Activated CD4-positive, alpha-beta T cell treated with anti-CD3 and anti-CD28 coated beads, Interleukin-2, amount 10 ng/mL, durations not matched to agents 24 days and 14 days (primary cell): ENCODE results near the gene ROBO2. TPM values are rescaled to one million over a fixed set of nuclear protein-coding genes. Genes with fewer than 3 reads are reported as not detected.

ENCODE experiments used
- DNase-seq: peaks from one replicate; pipeline ENCODE4 v3.0.0; 2022
- H3K27ac Mint-ChIP-seq: one replicate; pipeline ENCODE4 v1.8.0; 2022; ENCODE audit warnings: mild to moderate bottlenecking, mixed read lengths
- H3K27me3 Mint-ChIP-seq: one replicate; pipeline ENCODE4 v1.8.0; 2022; ENCODE audit warnings: mixed read lengths
- H3K36me3 Mint-ChIP-seq: one replicate; pipeline ENCODE4 v1.8.0; 2022; ENCODE audit warnings: low read depth, mild to moderate bottlenecking, mixed read lengths
- H3K4me1 Mint-ChIP-seq: one replicate; pipeline ENCODE4 v1.8.0; 2021; ENCODE audit warnings: mixed read lengths
- H3K4me3 Mint-ChIP-seq: one replicate; pipeline ENCODE4 v1.8.0; 2022; ENCODE audit warnings: mild to moderate bottlenecking, moderate library complexity, mixed read lengths
- H3K9me3 Mint-ChIP-seq: one replicate; pipeline ENCODE4 v1.8.0; 2021; ENCODE audit warnings: mixed read lengths
- intact Hi-C: fragments of 100-400 bp; cut with micrococcal nuclease; formaldehyde crosslinking; loops from one replicate; pipeline ENCODE4 v1.15.1; 2023
- total RNA-seq: library from RNA; stranded (reverse); gene quantifications from 2 replicates; pipeline ENCODE4 v1.2.3, GENCODE V29; 2022

The ROBO2 gene
- total RNA-seq, 1 donor from 2014 or later, result not detected

DNA sequence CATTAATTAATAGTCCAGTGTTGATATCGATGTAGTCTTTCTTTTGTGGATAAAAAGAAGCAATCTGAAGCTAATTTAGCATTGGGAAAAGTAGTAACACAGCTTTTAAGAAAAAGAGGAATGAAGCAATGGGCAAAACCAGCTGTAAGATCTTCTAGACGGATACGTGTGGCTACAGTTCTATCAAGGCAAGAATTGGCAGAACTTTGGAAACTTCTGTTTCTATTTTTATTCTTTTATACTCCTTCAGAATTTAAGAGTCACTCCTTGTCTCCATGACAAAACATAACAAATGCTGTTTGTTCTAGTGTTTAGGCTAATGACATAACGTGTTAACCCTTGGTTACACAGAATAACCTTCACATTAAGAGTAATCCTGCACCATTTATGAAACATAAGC is 289.2 kb downstream of the ROBO2 start:
- no peaks in the 10 kb centered on the region for H3K9me3 Mint-ChIP-seq
- H3K4me3 Mint-ChIP-seq, result no peak overlapping the region
- intact Hi-C loops, result no loop called here
- H3K27ac Mint-ChIP-seq, result no peak overlapping the region
- no peak for DNase-seq
- no peaks in the 10 kb centered on the region for H3K36me3 Mint-ChIP-seq
- H3K4me1 Mint-ChIP-seq, result no peaks in the 10 kb centered on the region
- H3K27me3 Mint-ChIP-seq, result no peaks in the 10 kb centered on the region

DNA sequence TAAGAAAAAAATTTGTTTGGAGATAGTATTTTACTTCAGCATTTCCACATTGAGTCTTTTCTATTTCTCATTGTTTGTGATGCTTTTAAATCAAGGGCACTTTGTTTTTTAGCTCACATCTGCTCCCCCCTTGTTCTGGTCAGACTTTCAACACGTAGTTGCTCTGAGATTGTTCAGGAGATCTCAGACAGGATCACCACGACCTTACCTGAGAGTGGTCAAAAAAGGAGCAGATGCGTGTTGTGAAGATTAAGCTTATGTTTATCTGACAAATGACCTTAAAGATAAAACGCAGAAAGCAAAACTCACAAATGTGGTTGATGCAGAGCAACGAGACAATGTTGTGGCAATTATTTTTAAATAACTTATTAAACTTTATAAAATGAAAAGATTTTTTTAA is 298.3 kb downstream of the ROBO2 start:
- Mint-ChIP-seq H3K27me3 (no peaks in the 10 kb centered on the region), H3K4me3 (no peak overlapping the region), H3K36me3 (no peaks in the 10 kb centered on the region), H3K4me1 (no peaks in the 10 kb centered on the region), H3K27ac (no peak overlapping the region), H3K9me3 (no peaks in the 10 kb centered on the region)
- no peak for DNase-seq
- intact Hi-C loops, result no loop called here

DNA sequence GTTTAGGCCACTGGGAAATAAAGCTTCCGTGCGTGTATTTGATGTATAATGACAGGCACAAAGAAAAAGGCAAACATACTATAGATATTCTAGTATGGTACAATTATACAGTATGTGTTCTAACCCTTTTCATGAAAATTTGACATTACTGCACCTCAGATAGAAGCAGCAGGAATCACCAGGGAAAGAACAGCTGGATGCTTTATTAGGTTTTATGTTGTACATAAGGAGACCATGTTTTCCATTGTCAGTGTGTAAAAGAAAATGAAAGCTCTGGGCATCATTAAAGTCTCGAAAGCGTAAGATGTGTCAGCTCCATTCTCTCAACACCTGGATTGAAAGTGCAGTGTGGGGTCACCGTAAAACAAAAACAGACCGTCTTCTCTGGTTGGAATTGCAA is 302.1 kb downstream of the ROBO2 start:
- no peak for DNase-seq
- no peaks in the 10 kb centered on the region for H3K36me3 Mint-ChIP-seq
- no peak overlapping the region for H3K4me3 Mint-ChIP-seq
- no peaks in the 10 kb centered on the region for H3K4me1 Mint-ChIP-seq
- H3K9me3 Mint-ChIP-seq, result no peaks in the 10 kb centered on the region
- H3K27me3 Mint-ChIP-seq, result no peaks in the 10 kb centered on the region
- H3K27ac Mint-ChIP-seq, result no peak overlapping the region
- intact Hi-C loops, result no loop called here

DNA sequence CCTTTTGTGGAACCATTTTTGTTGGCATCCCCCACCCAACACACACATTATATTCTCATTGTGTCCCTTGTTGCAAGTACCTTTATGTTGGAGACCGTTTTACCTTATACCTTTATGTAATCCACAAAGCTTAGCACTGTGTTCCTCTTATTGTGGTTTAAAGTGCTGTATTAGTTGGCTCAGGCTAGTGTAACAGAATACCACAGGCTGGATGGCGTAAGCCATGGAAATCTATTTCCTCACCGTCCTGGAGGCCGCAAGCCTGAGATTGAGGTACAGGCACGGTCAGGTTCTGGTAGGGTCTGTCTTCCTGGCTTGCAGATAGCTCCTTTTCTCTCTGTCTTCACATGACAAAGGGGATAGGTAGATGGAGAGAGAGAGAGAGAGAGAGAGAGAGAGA is 302.8 kb downstream of the ROBO2 start:
- H3K9me3 Mint-ChIP-seq, result no peaks in the 10 kb centered on the region
- intact Hi-C loops, result no loop called here
- H3K4me3 Mint-ChIP-seq, result no peak overlapping the region
- H3K27me3 Mint-ChIP-seq, result no peaks in the 10 kb centered on the region
- H3K4me1 Mint-ChIP-seq, result no peaks in the 10 kb centered on the region
- H3K36me3 Mint-ChIP-seq, result no peaks in the 10 kb centered on the region
- no peak overlapping the region for H3K27ac Mint-ChIP-seq
- DNase-seq, result no peak

DNA sequence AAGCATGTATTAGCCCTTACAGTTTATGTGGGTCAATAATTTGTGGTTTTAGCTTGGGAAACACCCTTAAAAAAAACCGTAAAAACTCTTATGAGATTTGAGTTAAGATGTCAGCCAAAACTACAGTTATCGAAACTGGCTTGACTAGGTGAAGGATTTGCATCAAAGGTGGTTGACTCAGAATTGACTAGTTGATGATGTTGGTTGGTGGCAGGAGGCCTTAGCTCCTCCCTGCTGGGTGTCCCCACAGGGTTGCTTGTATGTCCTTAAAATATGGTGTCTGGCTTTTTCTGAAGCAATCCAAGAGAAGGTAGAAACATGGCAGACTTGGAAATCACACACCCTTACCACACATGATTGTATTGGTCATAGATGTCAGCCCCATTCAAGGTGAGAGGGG is 305.1 kb downstream of the ROBO2 start:
- H3K4me1 Mint-ChIP-seq, result no peaks in the 10 kb centered on the region
- H3K9me3 Mint-ChIP-seq, result no peaks in the 10 kb centered on the region
- H3K27me3 Mint-ChIP-seq, result no peaks in the 10 kb centered on the region
- no peak overlapping the region for H3K4me3 Mint-ChIP-seq
- intact Hi-C loops, result no loop called here
- no peaks in the 10 kb centered on the region for H3K36me3 Mint-ChIP-seq
- no peak for DNase-seq
- no peak overlapping the region for H3K27ac Mint-ChIP-seq

DNA sequence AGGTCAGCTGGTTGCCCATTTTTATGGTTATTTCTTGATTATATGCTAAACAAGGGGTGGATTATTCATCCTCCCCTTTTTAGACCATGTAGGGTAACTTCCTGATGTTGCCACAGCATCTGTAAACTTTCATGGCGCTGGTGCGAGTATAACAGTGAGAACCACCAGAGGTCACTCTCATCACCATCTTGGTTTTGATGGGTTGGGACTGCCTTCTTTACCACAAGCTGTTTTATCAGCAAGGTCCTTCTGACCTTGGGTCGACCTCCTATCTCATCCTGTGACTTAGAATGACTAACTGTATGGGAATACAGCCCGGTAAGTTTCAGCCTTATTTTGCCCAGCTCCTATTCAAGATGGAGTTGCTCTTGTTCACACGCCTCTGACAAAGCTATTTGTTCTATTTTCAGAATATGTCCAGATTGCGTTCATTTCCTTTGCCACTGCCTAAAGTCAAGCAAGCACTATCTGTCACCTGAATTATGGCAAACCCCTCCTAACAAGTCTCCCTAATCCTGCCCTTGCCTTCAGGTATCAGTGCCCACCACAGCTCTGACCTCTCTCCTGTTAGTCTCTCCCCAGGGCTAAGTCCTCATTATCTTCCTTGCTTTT is 308.5 kb downstream of the ROBO2 start:
- H3K27me3 Mint-ChIP-seq, result no peaks in the 10 kb centered on the region
- no peaks in the 10 kb centered on the region for H3K36me3 Mint-ChIP-seq
- H3K4me3 Mint-ChIP-seq, result no peak overlapping the region
- intact Hi-C loops, result no loop called here
- no peak overlapping the region for H3K27ac Mint-ChIP-seq
- no peak for DNase-seq
- no peaks in the 10 kb centered on the region for H3K4me1 Mint-ChIP-seq
- no peaks in the 10 kb centered on the region for H3K9me3 Mint-ChIP-seq

DNA sequence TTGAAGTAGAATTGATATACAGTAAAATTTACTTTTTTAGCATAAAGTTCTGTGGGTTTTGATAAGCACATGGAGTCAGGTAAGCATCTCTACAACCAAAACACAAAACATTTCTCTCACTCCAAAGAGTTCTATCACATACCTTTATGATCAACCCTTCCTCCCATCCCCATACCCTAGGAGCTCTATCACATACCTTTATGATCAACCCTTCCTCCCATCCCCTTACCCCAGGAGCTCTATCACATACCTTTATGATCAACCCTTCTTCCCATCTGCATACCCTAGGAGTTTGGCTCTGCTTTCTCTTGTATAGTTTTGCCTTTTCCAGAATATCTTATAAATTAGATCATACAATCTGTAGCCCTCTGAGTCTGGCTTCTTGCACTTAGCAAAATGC is 315.1 kb downstream of the ROBO2 start:
- intact Hi-C loops, result no loop called here
- peaks cover 9% of the 10 kb centered on the region for H3K9me3 Mint-ChIP-seq
- no peaks in the 10 kb centered on the region for H3K27me3 Mint-ChIP-seq
- no peak for DNase-seq
- no peaks in the 10 kb centered on the region for H3K36me3 Mint-ChIP-seq
- H3K27ac Mint-ChIP-seq, result no peak overlapping the region
- no peaks in the 10 kb centered on the region for H3K4me1 Mint-ChIP-seq
- no peak overlapping the region for H3K4me3 Mint-ChIP-seq

DNA sequence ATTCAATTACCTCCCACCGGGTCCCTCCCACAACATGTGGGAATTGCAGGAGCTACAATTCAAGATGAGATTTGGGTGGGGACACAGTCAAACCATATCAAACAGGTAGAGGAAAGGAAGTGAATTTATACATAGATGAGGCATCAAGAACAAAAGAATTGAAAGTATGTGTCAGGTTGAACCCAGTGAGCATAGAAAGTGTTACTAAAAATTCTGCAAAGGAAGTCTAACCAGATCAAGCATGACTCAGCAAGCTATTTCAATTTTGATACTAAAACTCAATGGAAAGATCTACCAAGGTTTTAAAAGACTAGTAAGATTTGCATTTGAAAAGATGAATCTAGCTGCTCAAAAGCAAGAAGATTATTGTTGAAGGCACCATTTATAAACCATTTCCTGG is 323.0 kb downstream of the ROBO2 start:
- no peaks in the 10 kb centered on the region for H3K27me3 Mint-ChIP-seq
- no peak overlapping the region for H3K27ac Mint-ChIP-seq
- no peak for DNase-seq
- peaks cover 9% of the 10 kb centered on the region for H3K9me3 Mint-ChIP-seq
- no peak overlapping the region for H3K4me3 Mint-ChIP-seq
- H3K36me3 Mint-ChIP-seq, result no peaks in the 10 kb centered on the region
- no peaks in the 10 kb centered on the region for H3K4me1 Mint-ChIP-seq
- intact Hi-C loops, result no loop called here

DNA sequence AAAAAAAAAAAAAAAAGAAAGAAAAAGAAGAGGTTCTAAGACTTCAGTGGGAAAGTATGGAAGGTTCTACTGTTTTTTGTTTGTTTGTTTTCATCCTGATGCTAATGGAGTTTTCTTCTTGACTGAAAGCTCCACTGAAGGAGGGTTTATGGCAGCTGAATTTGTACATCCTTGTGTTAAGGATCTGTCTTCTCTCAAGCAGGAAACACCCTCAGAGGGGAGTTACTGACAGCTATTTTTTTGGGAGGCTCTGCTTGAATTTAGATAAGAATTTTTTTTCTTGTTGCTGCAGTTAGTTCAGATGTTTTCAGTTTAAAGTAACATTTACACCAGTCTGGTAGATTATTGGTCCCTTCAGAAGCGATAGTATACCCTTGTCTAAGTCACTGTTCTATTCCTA is 325.3 kb downstream of the ROBO2 start:
- H3K27me3 Mint-ChIP-seq, result no peaks in the 10 kb centered on the region

DNA sequence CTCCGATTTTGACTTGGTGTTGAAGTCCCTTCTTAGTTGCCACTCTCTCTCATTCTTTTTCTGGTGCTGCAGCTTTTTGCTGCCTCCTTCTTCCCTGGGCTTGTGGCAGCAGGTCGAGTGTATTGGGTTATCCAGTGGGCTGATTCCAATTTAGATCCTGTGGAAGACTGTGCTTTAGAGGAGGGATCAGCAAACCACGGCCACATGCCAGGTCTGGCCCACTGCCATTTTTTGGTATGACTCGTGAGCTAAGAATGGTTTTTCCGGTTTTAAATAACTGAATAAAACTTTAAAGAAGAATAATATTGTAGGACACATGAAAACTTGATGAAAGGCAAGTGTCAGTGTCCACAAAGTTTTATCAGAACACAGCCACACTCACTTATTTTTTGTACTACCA is 330.5 kb downstream of the ROBO2 start:
- Mint-ChIP-seq H3K9me3 (peaks cover 7% of the 10 kb centered on the region), H3K27ac (no peak overlapping the region), H3K4me3 (no peak overlapping the region), H3K36me3 (no peaks in the 10 kb centered on the region), H3K27me3 (no peaks in the 10 kb centered on the region), H3K4me1 (no peaks in the 10 kb centered on the region)
- intact Hi-C loops, result no loop called here
- DNase-seq, result no peak

More for the DNA sequence above, 325.3 kb downstream of the ROBO2 start:
- intact Hi-C loops, result no loop called here
- H3K27ac Mint-ChIP-seq, result no peak overlapping the region
- H3K4me1 Mint-ChIP-seq, result no peaks in the 10 kb centered on the region
- DNase-seq, result no peak
- H3K4me3 Mint-ChIP-seq, result no peak overlapping the region
- H3K36me3 Mint-ChIP-seq, result no peaks in the 10 kb centered on the region
- H3K9me3 Mint-ChIP-seq, result peaks cover 7% of the 10 kb centered on the region

DNA sequence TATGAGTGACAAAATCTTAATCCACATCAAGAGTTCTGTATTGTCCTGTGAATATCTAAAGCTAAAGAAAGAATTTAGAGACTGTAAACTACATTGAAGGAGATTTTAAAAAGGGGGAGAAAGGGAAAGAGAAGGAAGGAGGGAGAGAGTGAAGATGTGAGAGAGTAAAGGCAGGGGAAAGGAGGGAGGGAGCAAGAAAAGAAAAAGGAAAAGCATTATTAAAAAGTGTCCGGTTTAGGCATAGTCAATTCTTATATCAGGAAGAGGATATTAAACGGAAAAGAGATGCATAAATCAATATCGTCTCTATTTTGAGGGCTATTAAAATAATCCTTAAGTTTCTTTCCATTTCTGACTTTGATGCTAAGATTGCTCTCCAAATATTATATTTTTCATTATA is 332.1 kb downstream of the ROBO2 start:
- H3K36me3 Mint-ChIP-seq, result no peaks in the 10 kb centered on the region
- no peaks in the 10 kb centered on the region for H3K27me3 Mint-ChIP-seq
- H3K9me3 Mint-ChIP-seq, result peaks cover 7% of the 10 kb centered on the region
- no peak overlapping the region for H3K27ac Mint-ChIP-seq
- H3K4me1 Mint-ChIP-seq, result no peaks in the 10 kb centered on the region
- intact Hi-C loops, result no loop called here
- H3K4me3 Mint-ChIP-seq, result no peak overlapping the region
- DNase-seq, result no peak

DNA sequence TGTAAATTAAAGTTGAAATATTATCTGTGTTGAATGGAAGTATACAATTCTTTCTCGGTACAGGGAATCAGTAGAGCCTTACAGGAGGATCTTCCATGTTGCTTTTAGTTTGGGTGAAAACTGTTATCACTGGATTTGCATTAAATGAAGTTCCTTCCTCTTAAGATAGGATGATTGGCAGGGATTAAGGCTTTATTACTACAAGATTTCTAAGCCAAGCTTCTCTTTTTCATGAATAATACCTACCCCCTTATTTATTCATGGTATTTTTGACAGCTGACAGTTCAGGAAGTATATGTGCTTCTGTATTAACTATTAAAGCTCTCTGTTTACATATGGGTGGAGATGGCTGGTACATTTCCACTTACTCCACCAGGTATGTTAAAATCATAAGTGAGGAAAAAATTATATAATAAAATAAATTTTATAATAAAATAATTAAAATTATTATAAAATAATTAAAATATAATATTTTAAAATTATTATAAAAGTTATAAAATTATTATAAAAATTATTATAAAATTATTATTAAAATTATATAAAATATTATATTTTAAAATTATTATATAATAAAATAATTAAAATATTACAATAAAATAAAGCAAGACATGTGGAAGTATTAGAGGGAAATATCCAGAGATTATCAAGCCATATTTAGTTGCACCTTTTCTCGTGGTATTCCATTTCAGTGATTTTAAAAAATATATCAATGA is 332.9 kb downstream of the ROBO2 start:
- intact Hi-C loops, result no loop called here
- H3K4me1 Mint-ChIP-seq, result no peaks in the 10 kb centered on the region
- H3K36me3 Mint-ChIP-seq, result no peaks in the 10 kb centered on the region
- H3K9me3 Mint-ChIP-seq, result peaks cover 7% of the 10 kb centered on the region
- H3K4me3 Mint-ChIP-seq, result no peak overlapping the region
- no peak for DNase-seq
- no peaks in the 10 kb centered on the region for H3K27me3 Mint-ChIP-seq
- H3K27ac Mint-ChIP-seq, result no peak overlapping the region

DNA sequence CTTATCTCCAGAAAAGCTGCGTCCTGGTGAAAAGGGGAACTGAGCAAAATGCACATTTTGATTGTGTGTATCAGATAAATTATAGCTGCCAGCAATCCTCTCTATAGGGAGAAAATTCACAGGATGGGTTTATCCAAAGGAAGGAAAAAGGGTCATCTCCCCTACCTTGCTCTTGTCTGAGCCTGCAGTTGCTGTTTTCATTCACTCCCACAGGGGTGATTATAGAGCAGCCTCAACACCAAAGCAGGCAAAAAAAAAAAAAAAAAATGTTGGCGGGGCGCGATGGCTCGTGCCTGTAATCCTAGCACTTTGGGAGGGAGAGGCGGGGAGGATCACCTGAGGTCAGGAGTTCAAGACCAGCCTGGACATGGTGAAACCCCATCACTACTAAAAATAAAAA is 333.7 kb downstream of the ROBO2 start:
- intact Hi-C loops, result no loop called here
- no peaks in the 10 kb centered on the region for H3K4me1 Mint-ChIP-seq
- H3K9me3 Mint-ChIP-seq, result peaks cover 7% of the 10 kb centered on the region
- H3K4me3 Mint-ChIP-seq, result no peak overlapping the region
- no peaks in the 10 kb centered on the region for H3K27me3 Mint-ChIP-seq
- no peak for DNase-seq
- H3K27ac Mint-ChIP-seq, result no peak overlapping the region
- H3K36me3 Mint-ChIP-seq, result no peaks in the 10 kb centered on the region

DNA sequence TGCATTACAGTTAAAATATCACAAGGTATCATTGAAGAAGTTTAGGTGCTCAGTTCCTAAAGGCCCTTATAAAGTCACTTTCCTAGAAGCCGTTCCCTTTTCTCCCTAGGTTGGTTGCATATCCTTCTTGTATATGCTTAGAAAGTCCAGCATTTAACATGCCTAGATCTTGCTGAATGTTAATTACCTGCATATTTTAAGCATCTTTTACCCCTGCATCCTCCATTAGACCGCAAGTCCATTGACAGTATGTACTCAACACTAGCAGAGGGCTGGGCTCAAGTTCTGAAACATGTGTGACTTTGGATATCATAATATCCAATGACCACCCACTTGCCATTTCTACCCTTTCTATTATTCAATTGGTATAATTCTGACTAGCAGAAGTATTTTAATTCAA is 336.6 kb downstream of the ROBO2 start:
- Mint-ChIP-seq H3K27me3 (no peaks in the 10 kb centered on the region), H3K36me3 (no peaks in the 10 kb centered on the region), H3K27ac (no peak overlapping the region), H3K4me1 (no peaks in the 10 kb centered on the region), H3K4me3 (no peak overlapping the region), H3K9me3 (no peaks in the 10 kb centered on the region)
- no peak for DNase-seq
- intact Hi-C loops, result no loop called here

DNA sequence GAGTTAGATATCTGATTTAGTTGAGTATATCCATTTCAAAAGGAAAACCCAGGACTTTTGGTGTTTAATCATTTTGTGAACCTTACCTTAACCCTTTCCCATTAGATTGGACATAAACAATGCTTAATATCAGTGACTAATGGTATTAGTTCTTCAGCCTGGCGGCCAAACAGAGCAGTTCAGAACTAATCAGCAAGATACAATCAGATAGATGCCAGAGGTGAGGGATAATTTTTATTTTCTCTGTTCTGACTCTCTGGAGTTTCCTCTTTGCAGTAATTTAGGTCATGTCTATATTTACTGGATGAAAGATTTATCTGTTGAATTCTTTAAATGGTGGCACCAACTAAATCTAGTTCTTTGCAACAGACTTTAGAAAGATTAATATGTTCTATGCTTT is 337.8 kb downstream of the ROBO2 start:
- DNase-seq, result no peak
- H3K27ac Mint-ChIP-seq, result no peak overlapping the region
- intact Hi-C loops, result no loop called here
- H3K36me3 Mint-ChIP-seq, result no peaks in the 10 kb centered on the region
- H3K4me1 Mint-ChIP-seq, result no peaks in the 10 kb centered on the region
- H3K9me3 Mint-ChIP-seq, result no peaks in the 10 kb centered on the region
- no peak overlapping the region for H3K4me3 Mint-ChIP-seq
- no peaks in the 10 kb centered on the region for H3K27me3 Mint-ChIP-seq
